HG02763 (cell line): ENCODE data around the gene CALCOCO2.
"Not testable (repeated sequence)": the region's sequence is repeated elsewhere in the genome, so short reads cannot be mapped to it uniquely, and the experiment has no call there.

Experiments used
- ATAC-seq: cut with Tn5 transposase; IDR thresholded peaks from one replicate; pipeline ENCODE4 v1.9.1; 2021; ENCODE audit warnings: mild to moderate bottlenecking, moderate library complexity; ENCODE audit not compliant: unreplicated experiment

The CALCOCO2 gene

DNA sequence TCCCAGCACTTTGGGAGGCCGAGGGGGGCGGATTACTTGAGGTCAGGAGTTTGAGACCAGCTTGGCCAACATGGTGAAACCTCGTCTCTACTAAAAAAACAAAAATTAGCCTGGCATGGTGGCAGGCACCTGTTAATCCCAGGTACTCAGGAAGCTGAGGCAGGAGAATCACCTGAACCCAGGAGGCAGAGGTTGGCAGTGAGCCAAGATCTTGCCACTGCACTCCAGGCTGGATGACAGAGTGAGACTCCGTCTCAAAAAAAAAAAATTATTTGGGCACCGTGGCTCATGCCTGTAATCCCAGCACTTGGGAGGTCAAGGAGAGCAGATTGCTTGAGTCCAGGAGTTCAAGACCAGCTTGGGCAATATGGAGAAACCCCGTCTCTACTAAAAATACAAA lies 9.9 kb upstream of the CALCOCO2 start:
- not testable (repeated sequence) for ATAC-seq

DNA sequence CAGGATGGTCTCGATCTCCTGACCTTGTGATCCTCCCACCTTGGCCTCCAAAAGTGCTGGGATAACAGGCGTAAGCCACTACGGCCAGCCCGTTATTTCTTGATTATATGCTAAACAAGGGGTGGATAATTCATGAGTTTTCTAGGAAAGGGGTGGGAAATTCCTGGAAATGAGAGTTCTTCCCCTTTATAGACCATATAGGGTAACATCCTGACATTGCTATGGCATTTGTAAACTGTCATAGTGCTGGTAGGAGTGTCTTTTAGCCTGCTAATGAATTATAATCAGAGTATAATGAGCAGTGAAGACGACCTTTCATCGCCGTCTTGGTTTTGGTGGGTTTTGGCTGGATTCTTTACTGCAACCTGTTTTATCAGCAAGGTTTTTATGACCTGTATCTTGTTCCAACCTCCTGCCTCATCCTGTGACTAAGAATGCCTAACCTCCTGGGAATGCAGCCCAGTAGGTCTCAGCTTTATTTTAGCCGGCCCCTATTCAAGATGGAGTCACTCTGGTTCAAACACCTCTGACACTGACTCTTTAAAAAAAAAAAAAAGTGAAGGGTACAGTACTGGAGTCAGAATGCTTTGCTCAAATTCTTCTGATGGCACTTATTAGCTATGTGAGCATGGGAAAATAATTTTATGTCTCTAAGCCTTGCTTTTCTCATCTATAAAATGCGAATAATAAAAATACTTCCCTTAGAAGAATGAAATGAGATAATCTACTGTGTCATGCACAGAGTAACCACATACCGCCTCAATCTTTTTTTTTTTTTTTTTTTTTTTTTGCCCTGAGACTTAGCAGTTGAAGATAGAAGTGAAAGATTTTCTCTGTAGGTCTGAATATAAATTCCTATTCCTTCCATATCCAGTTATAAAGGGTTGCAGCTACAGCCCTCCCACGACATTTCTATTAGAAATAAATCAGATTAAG lies 5.1 kb upstream of the CALCOCO2 start:
- no peak for ATAC-seq

DNA sequence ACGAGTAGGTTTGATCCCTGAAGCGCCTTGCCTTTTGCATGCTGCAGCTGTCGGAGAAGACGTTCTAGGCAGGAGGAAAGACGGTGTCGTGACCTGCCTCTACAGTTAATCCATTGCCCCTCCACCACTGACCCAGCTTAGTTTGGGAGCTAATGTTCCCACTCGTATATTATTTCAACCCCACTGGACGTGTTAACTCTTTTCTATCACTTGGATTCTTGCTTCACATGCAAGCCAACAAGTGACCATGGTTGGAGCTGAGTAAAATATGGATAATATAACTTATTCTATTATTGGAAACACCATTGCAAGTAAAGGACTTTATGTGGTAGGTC lies 681 bp downstream of the CALCOCO2 start:
- no peak for ATAC-seq

DNA sequence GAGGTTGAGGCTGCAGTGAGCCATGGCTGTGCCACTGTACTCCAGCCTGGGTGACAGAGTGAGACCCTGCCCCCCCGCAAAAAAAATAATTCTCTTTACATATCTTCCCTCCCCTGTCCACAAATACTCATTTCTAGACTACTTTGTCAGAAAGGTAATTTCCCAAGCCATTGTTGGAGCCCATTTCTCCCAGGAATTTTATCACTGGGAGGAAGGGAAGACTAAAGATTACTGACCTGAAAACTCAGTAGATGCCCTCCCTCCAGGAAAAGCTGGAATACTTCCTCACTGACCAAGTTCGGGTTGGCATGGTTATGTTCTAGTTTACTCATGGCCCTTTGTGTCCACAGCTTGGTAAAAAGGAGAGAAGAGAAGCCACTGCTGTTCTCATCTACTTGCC lies 4.1 kb downstream of the CALCOCO2 start:
- no peak for ATAC-seq

DNA sequence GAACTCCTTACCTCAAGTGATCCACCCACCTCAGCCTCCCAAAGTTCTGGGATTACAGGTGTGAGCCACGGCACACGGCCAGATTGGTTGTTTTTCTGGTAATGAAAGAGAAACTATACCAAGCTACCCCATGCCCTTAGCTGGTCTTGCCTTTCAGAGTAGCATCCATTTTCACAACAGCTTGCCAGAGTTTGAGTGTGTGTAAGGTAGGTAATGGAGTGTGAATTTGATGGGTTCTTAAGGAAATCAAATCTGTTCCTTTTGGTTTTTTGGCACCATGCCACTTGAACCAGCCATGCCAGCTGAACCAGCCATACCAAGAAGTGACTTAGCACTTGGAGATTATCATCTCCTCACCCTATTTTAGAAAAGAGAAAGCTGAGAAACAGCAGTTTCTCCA lies 5.1 kb downstream of the CALCOCO2 start:
- ATAC-seq, result no peak

- not testable (repeated sequence) for ATAC-seq
Measured at GRCh38 chr17:48837458-48837857, 6.6 kb downstream of the CALCOCO2 start.

- no peak for ATAC-seq
Measured at GRCh38 chr17:48840441-48840840, 9.6 kb downstream of the CALCOCO2 start.

DNA sequence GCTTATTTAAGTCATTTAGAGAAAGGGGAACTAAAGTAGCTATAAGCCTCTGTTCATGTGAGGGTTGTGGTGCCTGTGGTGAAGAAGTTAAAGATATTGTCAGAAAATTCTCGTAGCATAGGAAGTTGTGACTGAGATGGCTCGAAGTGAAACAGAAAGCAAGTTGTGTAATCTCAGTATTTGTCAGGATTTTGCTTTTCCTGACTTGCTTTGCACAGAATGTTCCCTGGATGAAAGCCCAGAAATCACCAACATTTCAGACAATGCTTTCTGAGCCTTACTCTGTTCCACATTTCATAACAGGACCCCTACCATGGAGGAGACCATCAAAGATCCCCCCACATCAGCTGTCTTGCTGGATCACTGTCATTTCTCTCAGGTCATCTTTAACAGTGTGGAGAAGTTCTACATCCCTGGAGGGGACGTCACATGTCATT lies 10.6 kb downstream of the CALCOCO2 start:
- ATAC-seq, result peak; percentile 63

- no peak for ATAC-seq
Measured at GRCh38 chr17:48842746-48843145, 11.9 kb downstream of the CALCOCO2 start.

DNA sequence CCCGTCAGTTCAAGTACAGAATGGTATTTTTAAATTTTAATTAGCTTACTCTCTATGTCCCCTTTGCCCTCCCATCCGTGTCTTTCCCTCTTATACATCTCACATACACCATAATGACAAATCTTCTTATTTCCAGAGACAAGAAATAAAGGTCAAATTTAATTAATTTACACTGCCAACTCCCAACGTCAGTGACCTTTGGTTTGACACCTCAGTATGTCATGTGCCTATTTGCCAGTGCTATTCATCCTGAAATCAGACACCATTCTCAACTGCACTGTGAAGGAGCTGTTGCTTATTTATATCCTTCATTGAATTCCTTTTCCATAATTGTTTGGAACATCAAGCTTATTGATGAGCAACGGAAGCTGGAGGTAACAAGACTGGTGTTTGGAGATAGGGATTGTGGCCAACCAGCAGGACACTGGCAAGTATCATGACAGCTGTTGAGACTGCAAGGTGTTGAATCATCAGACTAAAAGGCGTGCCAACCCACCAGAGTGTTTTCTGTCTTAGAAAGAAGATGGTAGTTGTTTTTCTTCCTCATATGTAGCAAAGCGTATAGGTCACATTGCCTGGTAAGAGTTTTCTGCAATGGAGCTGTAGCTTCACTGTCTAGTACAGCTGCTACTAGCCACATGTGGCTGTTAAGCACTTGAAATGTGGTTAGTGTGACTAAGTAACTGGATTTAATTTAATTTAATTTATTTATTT lies 12.5 kb downstream of the CALCOCO2 start:
- ATAC-seq, result no peak

DNA sequence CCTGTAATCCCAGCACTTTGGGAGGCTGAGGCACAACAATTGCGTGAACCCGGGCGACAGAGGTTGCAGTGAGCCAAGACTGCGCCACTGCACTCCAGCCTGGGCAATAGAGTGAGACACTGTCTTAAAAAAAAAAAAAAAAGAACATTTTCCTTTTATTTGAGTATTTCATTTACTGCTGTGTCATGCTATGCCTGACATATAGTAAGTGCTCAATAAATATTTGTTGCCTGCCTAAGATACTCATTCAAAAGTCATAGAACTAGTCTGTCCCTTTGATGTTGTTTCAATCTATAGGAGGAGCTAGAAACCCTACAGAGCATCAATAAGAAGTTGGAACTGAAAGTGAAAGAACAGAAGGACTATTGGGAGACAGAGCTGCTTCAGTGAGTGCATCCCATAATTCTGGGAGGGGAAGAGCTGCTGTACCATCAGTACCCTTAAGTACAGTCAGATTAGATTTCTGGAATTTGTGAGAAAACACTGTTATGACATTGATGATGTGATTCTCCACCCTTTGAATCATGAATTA lies 20.0 kb downstream of the CALCOCO2 start:
- ATAC-seq, result no peak

DNA sequence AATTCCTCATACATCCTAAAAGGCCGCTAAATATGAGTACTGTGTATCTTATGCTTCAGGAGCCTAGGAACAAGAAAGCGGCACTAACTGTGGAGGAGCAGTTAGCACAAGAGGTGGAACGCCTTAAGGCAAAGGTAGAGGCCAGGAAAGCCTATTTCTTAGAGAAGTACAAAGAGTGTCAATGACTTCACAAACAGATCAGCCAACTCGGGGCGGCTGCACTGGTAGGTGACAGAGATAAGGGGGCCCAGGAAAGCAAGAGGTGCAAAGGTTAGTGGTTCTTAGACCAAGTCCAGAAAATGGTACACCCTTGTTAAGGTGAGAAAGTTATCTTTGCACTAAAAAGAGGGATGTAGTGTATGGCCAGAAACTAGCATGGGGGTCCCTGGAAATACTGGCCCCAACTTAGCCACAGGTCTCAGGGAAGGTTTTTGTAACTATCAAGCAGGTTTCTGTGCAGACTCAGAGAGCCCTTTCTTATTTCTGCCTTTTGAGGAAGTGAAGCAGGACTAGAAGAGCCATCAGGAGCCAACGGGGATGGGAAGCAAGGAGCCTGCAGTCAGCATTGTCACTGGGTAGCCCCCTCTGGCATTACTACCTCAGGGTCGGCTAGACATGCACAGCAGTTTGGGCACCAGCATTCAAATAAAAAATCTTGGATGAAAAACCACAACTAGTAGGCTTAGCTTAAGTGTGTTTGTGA lies 24.1 kb downstream of the CALCOCO2 start:
- ATAC-seq, result no peak

GRCh38 chr17:48856122-48856821 lies 25.4 kb downstream of the CALCOCO2 start:
- ATAC-seq, result no peak

DNA sequence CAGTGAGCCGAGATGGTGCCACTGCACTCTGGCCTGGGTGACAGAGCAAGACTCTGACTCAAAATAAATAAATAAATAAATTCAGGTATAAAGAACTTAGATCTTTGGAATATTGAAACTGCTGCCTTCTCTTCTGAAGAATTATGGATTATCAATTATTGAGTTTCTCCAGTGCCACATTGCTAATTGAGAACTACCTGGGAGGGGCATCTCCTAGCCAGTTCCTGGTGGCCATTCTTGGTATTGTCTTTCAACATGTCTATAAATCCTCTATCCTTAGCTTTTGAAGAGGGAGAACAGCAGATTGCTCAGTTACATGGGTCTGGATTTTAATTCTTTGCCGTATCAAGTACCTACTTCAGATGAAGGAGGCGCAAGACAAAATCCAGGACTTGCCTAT lies 29.2 kb downstream of the CALCOCO2 start:
- no peak for ATAC-seq

GRCh38 chr17:48860456-48860855 lies 29.6 kb downstream of the CALCOCO2 start:
- ATAC-seq, result no peak

- no peak for ATAC-seq
Measured at GRCh38 chr17:48868916-48869500, 38.2 kb downstream of the CALCOCO2 start.

DNA sequence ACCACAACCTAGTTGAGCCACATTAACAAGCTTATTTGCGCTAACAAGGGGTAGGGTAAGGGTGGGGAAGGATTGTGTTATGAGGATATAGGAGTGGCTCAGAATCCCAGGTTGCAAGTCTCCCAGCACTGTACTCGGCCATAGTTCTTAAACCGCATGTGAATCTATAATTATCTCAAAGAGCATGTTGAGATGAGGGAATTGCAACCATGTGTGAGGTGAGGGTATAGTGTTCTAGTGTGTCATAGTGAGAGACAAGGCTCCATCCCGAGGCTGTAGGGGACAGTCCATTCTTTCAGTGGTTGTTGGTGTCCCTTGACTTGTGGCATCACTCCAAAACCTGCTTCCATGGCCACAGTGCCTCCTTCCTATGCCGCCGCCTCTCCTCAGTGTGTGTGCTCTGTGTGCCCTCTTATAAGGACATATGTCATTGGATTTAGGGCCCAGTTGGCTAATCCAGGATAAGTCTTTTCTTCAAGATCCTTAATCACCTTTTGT lies 39.0 kb downstream of the CALCOCO2 start:
- no peak for ATAC-seq

DNA sequence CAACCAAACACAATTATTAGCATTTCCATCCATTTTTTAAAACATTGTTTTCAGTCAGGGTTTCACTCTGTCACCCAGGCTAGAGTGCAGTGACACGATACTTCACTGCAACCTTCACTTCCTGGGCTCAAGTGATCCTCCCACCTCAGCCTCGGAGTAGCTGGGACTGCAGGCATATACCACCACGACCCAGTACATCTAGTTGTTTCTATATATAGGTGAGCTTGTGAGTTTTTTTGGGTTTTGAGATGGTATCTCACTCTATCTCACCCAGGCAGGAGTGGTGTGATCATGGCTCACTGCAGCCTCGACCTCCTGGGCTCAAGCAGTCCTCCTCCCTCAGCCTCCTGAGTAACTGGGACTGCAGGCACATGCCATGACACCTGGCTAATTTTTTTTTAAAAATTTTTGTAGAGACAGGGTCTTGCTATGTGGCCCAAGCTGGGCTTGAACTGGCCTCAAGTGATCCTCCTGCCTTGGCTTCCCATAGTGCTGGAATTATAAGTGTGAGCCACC lies 40.3 kb downstream of the CALCOCO2 start:
- ATAC-seq, result no peak

- ATAC-seq, result no peak
Measured at GRCh38 chr17:48871551-48872351, 40.9 kb downstream of the CALCOCO2 start.
